PFSK-1 (cell line): ENCODE results near the gene KCTD1.

Experiments used
- REST ChIP-seq, 2 experiments: IDR thresholded peaks; 2 replicates each; pipeline versions ENCODE4 v1.6.1 to v1.8.0; 2011 to 2012; ENCODE audit warnings: low read depth in 2 of 2, low read length in 2 of 2, control low read depth in 1 of 2, inconsistent platforms in 1 of 2, mild to moderate bottlenecking in 1 of 2, moderate library complexity in 1 of 2; ENCODE audit not compliant: insufficient read depth in 1 of 2
- TAF1 ChIP-seq: IDR thresholded peaks from 2 replicates; pipeline ENCODE4 v1.6.1; 2012; ENCODE audit warnings: low read length, control low read depth, borderline replicate concordance; ENCODE audit not compliant: insufficient read depth

- TF ChIP-seq REST (IDR thresholded peaks at IDR 0.05; ENCODE audit: insufficient read depth in 1 of 2, low read depth in 2 of 2, low read length in 2 of 2) = no peak
- TF ChIP-seq TAF1 = no peak
Measured at GRCh38 chr18:26418225-26418624, 130.1 kb downstream of the KCTD1 start.
